Endothelial cell of hepatic sinusoid (primary cell): Measurements from ENCODE around the gene CKMT1A.
"Not testable (repeated sequence)": the region's sequence is repeated elsewhere in the genome, so short reads cannot be mapped to it uniquely, and the experiment has no call there.

Source experiments
- in situ Hi-C: cut with HindIII; loops from 2 replicates; pipeline ENCODE4 v1.10.0; 2017; ENCODE audit warnings: low sequenced_read_pairs

The CKMT1A gene

DNA sequence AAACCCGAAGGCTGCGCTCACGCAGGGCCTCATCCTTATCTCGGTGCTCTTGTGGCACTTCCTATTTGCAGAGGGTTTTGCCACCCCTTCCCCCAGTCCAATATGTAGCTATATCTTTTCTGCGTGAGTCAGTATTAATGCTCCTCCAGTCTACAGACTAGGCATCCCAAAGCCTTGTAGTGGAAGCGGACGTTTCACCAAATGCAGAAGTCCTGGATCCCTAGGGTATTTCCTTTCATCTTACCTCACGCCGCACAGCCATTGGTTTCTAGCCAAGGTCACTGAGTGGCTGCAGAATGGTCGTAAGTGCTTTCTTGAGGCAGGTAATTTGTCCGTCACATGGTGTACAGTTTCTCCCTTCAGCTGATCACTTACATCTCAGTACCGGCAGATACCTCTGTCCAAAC, 53.2 kb downstream of the CKMT1A start:
- in situ Hi-C loops: not testable (repeated sequence)

DNA sequence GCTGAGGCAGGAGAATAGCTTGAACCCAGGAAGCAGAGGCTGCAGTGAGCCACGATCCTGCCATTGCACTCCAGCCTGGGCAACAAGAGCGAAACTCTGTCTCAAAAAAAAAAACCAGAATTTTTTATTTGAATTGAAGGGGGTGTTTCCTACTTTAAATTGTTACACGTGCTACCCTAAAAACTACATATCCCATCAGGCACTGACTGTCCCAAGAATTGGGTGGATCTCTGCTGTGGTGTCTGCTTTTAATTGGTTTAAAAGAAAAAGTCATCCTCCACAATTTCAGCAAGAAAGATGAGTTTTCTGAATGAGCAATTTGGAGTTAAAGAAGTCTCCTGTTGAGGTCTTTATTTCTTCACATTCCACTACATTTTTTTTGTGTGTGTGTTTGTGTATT, 54.7 kb downstream of the CKMT1A start:
- in situ Hi-C loops: no loop called here
